Right atrium auricular region (tissue), 2 donors: ENCODE measurements around the gene ACAP2. TPM values are rescaled to one million over a fixed set of nuclear protein-coding genes. Genes with fewer than 3 reads are reported as not detected.

Source experiments
- DNase-seq: peaks from one replicate; pipeline ENCODE4 v3.0.0-alpha.2; 2019; ENCODE audit warnings: low spot score
- H3K27ac ChIP-seq, 2 donors: fragments of 200-600 bp; sonication (generic); 1 replicate in 1 of 2; 2 replicates in 1 of 2; pipeline ENCODE4 v1.5.1; 2016 to 2019
- H3K27me3 ChIP-seq, 2 donors: fragments of 200-600 bp; sonication (generic); one replicate each; pipeline versions ENCODE4 v1.5.1 to v1.6.0; 2017 to 2019
- H3K36me3 ChIP-seq: fragments of 200-600 bp; sonication (generic); one replicate; pipeline ENCODE4 v1.5.1; 2016
- H3K4me1 ChIP-seq, 2 donors: fragments of 200-600 bp; sonication (generic); one replicate each; pipeline versions ENCODE4 v1.5.1 to v1.6.0; 2017 to 2019
- H3K4me3 ChIP-seq, 2 donors: fragments of 200-600 bp; sonication (generic); 1 replicate in 1 of 2; 2 replicates in 1 of 2; pipeline ENCODE4 v1.5.1; 2017 to 2019; ENCODE audit warnings: mild to moderate bottlenecking in 1 of 2, moderate library complexity in 1 of 2
- H3K9me3 ChIP-seq, 2 donors: fragments of 200-600 bp; sonication (generic); one replicate each; pipeline ENCODE4 v1.5.1; 2019
- CTCF ChIP-seq, 2 donors: fragments of 200-600 bp; sonication (generic); IDR thresholded peaks; one replicate each; pipeline ENCODE4 v1.5.1; 2019; ENCODE audit warnings: antibody characterized with exemption in 2 of 2
- total RNA-seq, 2 donors: library from RNA; depleted of rRNA; stranded (reverse); fragments of >200 nt; gene quantifications; one replicate each; pipeline ENCODE4 v1.1.0, GENCODE V29; 2016

The ACAP2 gene
- total RNA-seq, 2 donors from 2014 or later = 17.8 to 18.9 TPM

GRCh38 chr3:195455789-195456188 lies 13.0 kb upstream of the ACAP2 start:
- Histone ChIP-seq H3K4me1 (no peaks in the 10 kb centered on the region), H3K4me3 (no peak overlapping the region), H3K27ac (no peak overlapping the region), H3K27me3 (no peaks in the 10 kb centered on the region), H3K9me3 (no peaks in the 10 kb centered on the region), H3K36me3 (no peaks in the 10 kb centered on the region)
- TF ChIP-seq CTCF (IDR thresholded peaks at IDR 0.05) = no peak
- no peak for DNase-seq

GRCh38 chr3:195453236-195453635 lies 10.4 kb upstream of the ACAP2 start:
- no peak for TF ChIP-seq CTCF (IDR thresholded peaks at IDR 0.05)
- H3K4me1 ChIP-seq = no peaks in the 10 kb centered on the region
- DNase-seq = no peak

GRCh38 chr3:195451373-195452015 lies 8.7 kb upstream of the ACAP2 start:
- Histone ChIP-seq H3K27ac (no peak overlapping the region), H3K27me3 (no peaks in the 10 kb centered on the region), H3K9me3 (no peaks in the 10 kb centered on the region), H3K36me3 (no peaks in the 10 kb centered on the region), H3K4me3 (no peak overlapping the region), H3K4me1 (no peaks in the 10 kb centered on the region)
- no peak for TF ChIP-seq CTCF (IDR thresholded peaks at IDR 0.05)
- DNase-seq = no peak

More at GRCh38 chr3:195453236-195453635, 10.4 kb upstream of the ACAP2 start:
- H3K36me3 ChIP-seq = no peaks in the 10 kb centered on the region
- H3K9me3 ChIP-seq = no peaks in the 10 kb centered on the region
- no peaks in the 10 kb centered on the region for H3K27me3 ChIP-seq
- no peak overlapping the region for H3K4me3 ChIP-seq
- H3K27ac ChIP-seq = no peak overlapping the region

GRCh38 chr3:195450731-195451229 lies 8.0 kb upstream of the ACAP2 start:
- Histone ChIP-seq H3K4me1 (no peaks in the 10 kb centered on the region), H3K27ac (no peak overlapping the region), H3K36me3 (no peaks in the 10 kb centered on the region), H3K9me3 (no peaks in the 10 kb centered on the region), H3K4me3 (no peak overlapping the region), H3K27me3 (no peaks in the 10 kb centered on the region)
- DNase-seq = no peak
- TF ChIP-seq CTCF (IDR thresholded peaks at IDR 0.05) = no peak

GRCh38 chr3:195448205-195448875 lies 5.5 kb upstream of the ACAP2 start:
- H3K27ac ChIP-seq = no peak overlapping the region
- H3K9me3 ChIP-seq = no peaks in the 10 kb centered on the region
- no peak for TF ChIP-seq CTCF (IDR thresholded peaks at IDR 0.05)
- H3K4me1 ChIP-seq = peaks cover 0 to 6% of the 10 kb centered on the region in 2 donors
- no peaks in the 10 kb centered on the region for H3K27me3 ChIP-seq
- no peak for DNase-seq
- no peak overlapping the region for H3K4me3 ChIP-seq
- H3K36me3 ChIP-seq = no peaks in the 10 kb centered on the region
